Measurements from ENCODE around the gene TLL1. TPM values are rescaled to one million over a fixed set of nuclear protein-coding genes. Genes with fewer than 3 reads are reported as not detected.

TLL1 gene
- not detected for polyA plus RNA-seq (2012; ENCODE audit: missing spikeins)

DNA sequence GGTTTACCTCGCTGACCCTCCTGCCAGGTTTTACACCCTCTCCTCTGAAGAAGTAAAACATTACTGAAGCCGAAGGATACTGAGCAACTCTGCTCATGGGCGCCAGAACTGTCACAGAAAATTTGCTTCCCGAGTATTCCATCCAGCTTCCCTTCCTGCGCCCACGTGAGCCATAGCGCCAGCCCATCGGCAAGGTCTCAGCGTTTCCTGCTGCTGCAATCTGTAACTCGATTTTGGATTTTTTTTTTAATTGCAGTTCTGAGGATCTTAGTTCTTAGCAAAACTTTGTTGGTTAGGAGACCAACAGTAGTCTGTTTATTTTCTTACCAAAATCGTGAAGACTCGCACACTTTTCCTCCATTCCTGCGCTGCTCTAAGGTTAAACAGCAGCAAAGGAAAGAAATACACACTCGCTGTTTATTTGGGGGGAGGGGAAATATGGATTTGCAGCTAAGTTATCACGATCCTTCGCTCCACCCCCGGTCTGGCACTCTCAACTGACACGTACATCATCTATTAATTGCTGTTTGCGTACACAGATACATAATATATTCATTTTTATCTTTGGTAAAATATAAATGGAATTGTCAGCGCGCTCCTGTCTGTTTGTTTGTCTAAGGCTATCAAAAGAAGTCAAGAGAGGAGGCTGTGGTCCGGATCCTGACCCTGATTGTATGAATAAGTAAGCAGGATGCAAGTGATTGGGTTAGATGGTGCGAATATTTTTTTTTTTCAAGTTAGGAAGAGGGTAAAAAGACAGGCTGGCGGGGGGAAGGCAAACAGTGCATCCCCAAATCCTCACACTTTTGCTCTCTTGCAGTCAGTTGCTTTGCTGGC, at the start of gene TLL1:
Gene TLL1, plus strand, starts transcription at position 777 of the 837 bp plus-strand sequence. CDS start 668 bp downstream, outside the sequence.
- TF ChIP-seq TAF1 (IDR thresholded peaks at IDR 0.05; ENCODE audit: borderline replicate concordance, low read depth, low read length) (no peak), POLR2AphosphoS5 (IDR thresholded peaks at IDR 0.05; ENCODE audit: low read depth, low read length) (no peak), POLR2A (IDR thresholded peaks at IDR 0.05; ENCODE audit: low read depth, low read length) (no peak)
- FAIRE-seq (no peak), DNase-seq (ENCODE audit: insufficient read length) (no peak)

DNA sequence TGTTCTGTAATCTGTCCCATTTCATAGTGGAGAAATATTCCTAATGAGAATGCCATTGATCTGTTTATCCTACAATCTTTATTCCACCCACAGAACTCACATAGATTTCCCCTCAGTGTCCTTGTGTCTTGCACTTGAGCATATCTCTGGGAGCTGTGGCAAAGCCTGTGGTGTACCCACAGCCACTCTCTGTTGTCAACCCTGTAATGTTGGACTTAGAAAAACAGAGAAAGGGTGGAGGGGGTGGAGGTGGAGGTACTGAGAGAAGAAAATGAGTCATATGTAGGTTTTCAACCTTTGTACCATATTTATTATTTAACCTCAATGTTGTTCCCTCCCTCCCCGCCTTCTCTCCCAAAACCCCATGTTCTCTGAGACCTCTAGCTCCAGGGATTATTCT, 46.9 kb upstream of the TLL1 start:
- no peak for FAIRE-seq
- TF ChIP-seq TAF1 (IDR thresholded peaks at IDR 0.05; ENCODE audit: borderline replicate concordance, low read depth, low read length) (no peak), POLR2A (IDR thresholded peaks at IDR 0.05; ENCODE audit: low read depth, low read length) (no peak)
- no peak for DNase-seq (ENCODE audit: insufficient read length)

DNA sequence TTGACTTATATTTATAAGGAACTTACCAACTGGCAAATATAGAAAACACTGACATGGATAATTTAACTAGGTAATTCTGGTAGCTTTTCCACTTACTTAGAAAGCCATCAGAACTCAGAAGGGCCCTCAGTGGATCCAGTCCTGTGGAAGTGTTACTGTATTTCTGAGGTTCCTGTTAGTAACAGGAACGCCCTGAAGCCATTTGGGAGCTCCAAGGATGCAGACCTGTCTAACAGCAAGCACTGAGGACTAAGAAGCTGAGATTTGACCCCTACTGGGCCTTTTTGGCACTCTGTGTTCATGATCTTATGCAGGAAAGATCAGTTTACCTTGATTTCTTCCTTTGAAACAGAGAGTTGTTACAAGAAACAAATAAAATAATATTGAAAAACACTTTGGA, 46.0 kb upstream of the TLL1 start:
- no peak for FAIRE-seq
- TF ChIP-seq POLR2AphosphoS5 (IDR thresholded peaks at IDR 0.05; ENCODE audit: low read depth, low read length) = no peak
- no peak for TF ChIP-seq TAF1 (IDR thresholded peaks at IDR 0.05; ENCODE audit: borderline replicate concordance, low read depth, low read length)
- TF ChIP-seq POLR2A (IDR thresholded peaks at IDR 0.05; ENCODE audit: low read depth, low read length) = no peak
- DNase-seq (ENCODE audit: insufficient read length) = no peak

DNA sequence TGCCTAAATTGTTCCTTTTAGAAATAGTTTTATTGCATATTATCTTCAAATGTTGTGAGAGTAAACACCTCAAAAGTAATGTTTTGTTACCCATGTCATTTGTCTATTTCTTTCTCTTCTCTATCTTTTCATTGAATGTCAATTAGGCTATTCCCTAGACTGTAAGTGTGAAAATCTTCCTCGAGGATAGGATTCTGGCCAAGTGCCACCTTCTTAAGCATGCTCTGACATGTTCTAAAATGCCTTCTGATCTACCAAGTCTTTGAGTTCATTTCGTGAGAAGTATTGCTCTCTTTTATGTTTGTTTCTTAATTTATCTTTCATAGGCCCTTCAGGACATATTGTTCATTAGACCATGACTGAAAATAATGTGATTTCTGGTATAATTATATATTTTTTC, 44.1 kb upstream of the TLL1 start:
- TF ChIP-seq TAF1 (IDR thresholded peaks at IDR 0.05; ENCODE audit: borderline replicate concordance, low read depth, low read length) = no peak
- TF ChIP-seq POLR2AphosphoS5 (IDR thresholded peaks at IDR 0.05; ENCODE audit: low read depth, low read length) = no peak
- no peak for TF ChIP-seq POLR2A (IDR thresholded peaks at IDR 0.05; ENCODE audit: low read depth, low read length)
- FAIRE-seq = no peak
- no peak for DNase-seq (ENCODE audit: insufficient read length)

GRCh38 chr4:165834116-165834515, 38.9 kb upstream of the TLL1 start:
- FAIRE-seq = no peak
- TF ChIP-seq POLR2AphosphoS5 (IDR thresholded peaks at IDR 0.05; ENCODE audit: low read depth, low read length) = no peak
- no peak for TF ChIP-seq TAF1 (IDR thresholded peaks at IDR 0.05; ENCODE audit: borderline replicate concordance, low read depth, low read length)
- no peak for TF ChIP-seq POLR2A (IDR thresholded peaks at IDR 0.05; ENCODE audit: low read depth, low read length)
- no peak for DNase-seq (ENCODE audit: insufficient read length)

GRCh38 chr4:165838575-165838974, 34.5 kb upstream of the TLL1 start:
- TF ChIP-seq POLR2AphosphoS5 (IDR thresholded peaks at IDR 0.05; ENCODE audit: low read depth, low read length) (no peak), POLR2A (IDR thresholded peaks at IDR 0.05; ENCODE audit: low read depth, low read length) (no peak), TAF1 (IDR thresholded peaks at IDR 0.05; ENCODE audit: borderline replicate concordance, low read depth, low read length) (no peak)
- FAIRE-seq = no peak
- DNase-seq (ENCODE audit: insufficient read length) = no peak

DNA sequence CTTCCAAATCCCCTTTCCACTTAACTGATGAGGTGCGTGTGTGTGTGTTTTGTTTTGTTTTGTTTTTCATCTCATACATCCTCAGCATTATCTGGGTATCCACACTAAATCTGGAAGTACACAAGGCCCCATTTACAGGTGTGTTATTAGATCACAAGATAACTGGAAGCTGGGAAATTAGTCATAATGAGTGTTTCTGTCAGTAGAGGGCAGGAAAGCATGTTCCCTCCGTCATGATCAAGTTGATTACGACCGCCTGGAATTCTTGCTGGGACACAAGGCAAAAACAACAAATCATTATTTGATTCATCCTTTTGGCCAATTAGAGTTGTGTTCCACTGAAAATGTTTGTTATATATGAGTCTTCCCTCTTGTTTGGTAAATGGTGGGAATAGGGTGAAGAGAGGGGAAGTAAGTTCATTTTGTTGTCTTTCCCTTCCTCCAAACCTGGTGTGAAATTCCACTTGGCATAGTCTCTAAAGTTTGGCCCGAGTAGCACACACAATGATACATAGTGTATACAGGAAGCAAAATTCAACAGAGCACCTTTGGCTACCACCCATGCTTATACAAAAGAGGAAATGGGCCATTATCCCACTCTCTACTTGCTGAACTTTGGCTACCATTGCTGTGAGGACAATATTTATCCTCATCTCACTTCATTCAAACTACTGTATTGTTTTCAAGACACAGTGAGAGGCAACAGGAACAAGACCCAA, 33.3 kb upstream of the TLL1 start:
- DNase-seq (ENCODE audit: insufficient read length) (no peak), FAIRE-seq (no peak)
- TF ChIP-seq POLR2A (IDR thresholded peaks at IDR 0.05; ENCODE audit: low read depth, low read length) (no peak), TAF1 (IDR thresholded peaks at IDR 0.05; ENCODE audit: borderline replicate concordance, low read depth, low read length) (no peak), POLR2AphosphoS5 (IDR thresholded peaks at IDR 0.05; ENCODE audit: low read depth, low read length) (no peak)

GRCh38 chr4:165842684-165843083, 30.4 kb upstream of the TLL1 start:
- TF ChIP-seq POLR2AphosphoS5 (IDR thresholded peaks at IDR 0.05; ENCODE audit: low read depth, low read length) (no peak), TAF1 (IDR thresholded peaks at IDR 0.05; ENCODE audit: borderline replicate concordance, low read depth, low read length) (no peak), POLR2A (IDR thresholded peaks at IDR 0.05; ENCODE audit: low read depth, low read length) (no peak)
- FAIRE-seq (no peak), DNase-seq (ENCODE audit: insufficient read length) (no peak)

DNA sequence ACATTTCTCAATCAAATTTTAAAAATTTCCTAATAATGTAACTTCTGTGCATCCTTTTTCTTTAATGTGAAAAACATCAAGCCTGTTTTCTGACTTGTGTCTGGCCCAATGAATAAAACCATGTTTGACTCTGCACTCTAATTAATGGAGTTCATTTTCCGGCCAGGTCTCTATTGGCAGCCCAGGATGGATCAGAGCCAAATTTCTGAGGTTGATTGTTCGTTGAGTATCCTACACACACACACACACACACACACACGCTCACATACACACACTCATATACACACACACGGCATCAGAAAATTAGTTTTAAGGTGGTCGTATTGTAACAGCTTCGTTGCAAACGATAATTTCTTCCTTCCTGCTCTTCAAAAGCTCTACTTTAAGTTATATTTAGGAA, 28.9 kb upstream of the TLL1 start:
- DNase-seq (ENCODE audit: insufficient read length) (no peak), FAIRE-seq (no peak)
- no peak for TF ChIP-seq TAF1 (IDR thresholded peaks at IDR 0.05; ENCODE audit: borderline replicate concordance, low read depth, low read length)

DNA sequence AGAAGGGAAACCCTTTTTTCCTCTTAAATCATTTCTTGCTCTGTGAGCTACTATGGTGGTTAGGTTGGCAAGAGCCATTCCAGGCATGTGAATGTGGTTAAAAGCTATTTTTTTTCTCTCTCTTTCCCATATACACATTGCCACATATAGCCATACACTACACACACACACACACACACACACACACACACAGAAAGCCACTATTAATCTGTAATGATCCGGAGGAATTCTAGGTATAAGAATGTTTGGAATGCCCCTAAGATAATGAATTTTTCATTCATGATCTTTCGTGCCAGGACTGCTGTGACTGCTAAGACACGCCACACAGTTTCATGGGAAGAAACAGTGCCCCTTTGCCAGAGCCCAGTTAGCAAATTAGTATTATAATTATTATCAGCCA, 21.8 kb upstream of the TLL1 start:
- no peak for TF ChIP-seq POLR2AphosphoS5 (IDR thresholded peaks at IDR 0.05; ENCODE audit: low read depth, low read length)
- TF ChIP-seq POLR2A (IDR thresholded peaks at IDR 0.05; ENCODE audit: low read depth, low read length) = no peak
- no peak for TF ChIP-seq TAF1 (IDR thresholded peaks at IDR 0.05; ENCODE audit: borderline replicate concordance, low read depth, low read length)
- FAIRE-seq = no peak
- DNase-seq (ENCODE audit: insufficient read length) = no peak

- DNase-seq (ENCODE audit: insufficient read length) (no peak), FAIRE-seq (no peak)
- TF ChIP-seq POLR2A (IDR thresholded peaks at IDR 0.05; ENCODE audit: low read depth, low read length) (no peak), TAF1 (IDR thresholded peaks at IDR 0.05; ENCODE audit: borderline replicate concordance, low read depth, low read length) (no peak), POLR2AphosphoS5 (IDR thresholded peaks at IDR 0.05; ENCODE audit: low read depth, low read length) (no peak)
Measured at GRCh38 chr4:165855191-165855590, 17.8 kb upstream of the TLL1 start.

DNA sequence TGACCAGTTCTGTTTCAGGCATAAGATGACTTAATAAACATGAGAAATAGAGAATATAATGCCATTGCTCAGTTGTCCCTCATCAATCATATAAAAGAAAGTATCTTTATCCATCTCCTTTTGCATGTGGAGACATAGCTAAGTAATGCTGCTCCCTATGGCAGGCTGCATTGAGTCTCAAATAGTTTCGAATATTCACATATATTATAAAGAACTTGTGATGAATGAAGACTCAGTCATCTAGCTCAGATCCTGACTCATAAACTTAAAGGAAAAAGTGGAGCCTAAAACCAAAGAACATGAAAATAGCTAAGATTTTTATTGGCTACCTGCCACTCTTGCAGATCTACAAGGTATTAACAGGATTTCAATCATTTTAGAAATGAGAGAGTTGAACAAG, 11.7 kb upstream of the TLL1 start:
- no peak for DNase-seq (ENCODE audit: insufficient read length)
- TF ChIP-seq POLR2AphosphoS5 (IDR thresholded peaks at IDR 0.05; ENCODE audit: low read depth, low read length) (no peak), POLR2A (IDR thresholded peaks at IDR 0.05; ENCODE audit: low read depth, low read length) (no peak), TAF1 (IDR thresholded peaks at IDR 0.05; ENCODE audit: borderline replicate concordance, low read depth, low read length) (no peak)
- FAIRE-seq = no peak
